Measurements from ENCODE around the gene PPP2R5C. TPM values are rescaled to one million over a fixed set of nuclear protein-coding genes. Genes with fewer than 3 reads are reported as not detected.

The PPP2R5C gene
- total RNA-seq, 1 donor from 2014 or later, result 134 TPM

GRCh38 chr14:101884934-101885576, 123.5 kb downstream of the PPP2R5C start:
- Mint-ChIP-seq H3K4me3 (no peak overlapping the region), H3K27ac (ENCODE audit: unreplicated experiment) (no peak overlapping the region), H3K27me3 (ENCODE audit: low read depth) (no peaks in the 10 kb centered on the region), H3K9me3 (no peaks in the 10 kb centered on the region), H3K36me3 (ENCODE audit: low read depth) (peaks cover 20% of the 10 kb centered on the region), H3K4me1 (no peaks in the 10 kb centered on the region)
- no peak for TF ChIP-seq CTCF (conservative IDR thresholded peaks at IDR 0.05)
- DNase-seq (ENCODE audit: low read depth, low spot score), result no peak

- no peak for TF ChIP-seq CTCF (conservative IDR thresholded peaks at IDR 0.05)
- H3K27ac Mint-ChIP-seq (ENCODE audit: unreplicated experiment), result no peak overlapping the region
- no peaks in the 10 kb centered on the region for H3K27me3 Mint-ChIP-seq (ENCODE audit: low read depth)
- no peak for DNase-seq (ENCODE audit: low read depth, low spot score)
- H3K36me3 Mint-ChIP-seq (ENCODE audit: low read depth), result peaks cover 18% of the 10 kb centered on the region
- H3K9me3 Mint-ChIP-seq, result no peaks in the 10 kb centered on the region
- H3K4me1 Mint-ChIP-seq, result no peaks in the 10 kb centered on the region
- H3K4me3 Mint-ChIP-seq, result no peak overlapping the region
Observed at GRCh38 chr14:101887219-101887618, 125.7 kb downstream of the PPP2R5C start.

GRCh38 chr14:101888182-101888581, 126.7 kb downstream of the PPP2R5C start:
- Mint-ChIP-seq H3K36me3 (ENCODE audit: low read depth) (peaks cover 19% of the 10 kb centered on the region), H3K27me3 (ENCODE audit: low read depth) (no peaks in the 10 kb centered on the region), H3K27ac (ENCODE audit: unreplicated experiment) (no peak overlapping the region), H3K9me3 (no peaks in the 10 kb centered on the region), H3K4me3 (no peak overlapping the region), H3K4me1 (no peaks in the 10 kb centered on the region)
- no peak for DNase-seq (ENCODE audit: low read depth, low spot score)
- TF ChIP-seq CTCF (conservative IDR thresholded peaks at IDR 0.05), result no peak

- Mint-ChIP-seq H3K4me3 (no peak overlapping the region), H3K4me1 (no peaks in the 10 kb centered on the region), H3K27me3 (ENCODE audit: low read depth) (no peaks in the 10 kb centered on the region), H3K36me3 (ENCODE audit: low read depth) (peaks cover 14% of the 10 kb centered on the region), H3K27ac (ENCODE audit: unreplicated experiment) (peak overlapping the region; percentile 92), H3K9me3 (no peaks in the 10 kb centered on the region)
- DNase-seq (ENCODE audit: low read depth, low spot score), result no peak
- no peak for TF ChIP-seq CTCF (conservative IDR thresholded peaks at IDR 0.05)
Observed at GRCh38 chr14:101889366-101889765, 127.9 kb downstream of the PPP2R5C start.

- no peak overlapping the region for H3K27ac Mint-ChIP-seq (ENCODE audit: unreplicated experiment)
- H3K27me3 Mint-ChIP-seq (ENCODE audit: low read depth), result no peaks in the 10 kb centered on the region
- H3K36me3 Mint-ChIP-seq (ENCODE audit: low read depth), result peaks cover 10% of the 10 kb centered on the region
- H3K4me3 Mint-ChIP-seq, result no peak overlapping the region
- no peaks in the 10 kb centered on the region for H3K4me1 Mint-ChIP-seq
- no peak for DNase-seq (ENCODE audit: low read depth, low spot score)
- no peaks in the 10 kb centered on the region for H3K9me3 Mint-ChIP-seq
- TF ChIP-seq CTCF (conservative IDR thresholded peaks at IDR 0.05), result no peak
Observed at GRCh38 chr14:101889898-101890297, 128.4 kb downstream of the PPP2R5C start.

All from neural crest cell (in vitro differentiated cells).